Measurements from ENCODE around the gene STRIT1.
"Not testable (repeated sequence)": the region's sequence is repeated elsewhere in the genome, so short reads cannot be mapped to it uniquely, and the experiment has no call there.

The STRIT1 gene

DNA sequence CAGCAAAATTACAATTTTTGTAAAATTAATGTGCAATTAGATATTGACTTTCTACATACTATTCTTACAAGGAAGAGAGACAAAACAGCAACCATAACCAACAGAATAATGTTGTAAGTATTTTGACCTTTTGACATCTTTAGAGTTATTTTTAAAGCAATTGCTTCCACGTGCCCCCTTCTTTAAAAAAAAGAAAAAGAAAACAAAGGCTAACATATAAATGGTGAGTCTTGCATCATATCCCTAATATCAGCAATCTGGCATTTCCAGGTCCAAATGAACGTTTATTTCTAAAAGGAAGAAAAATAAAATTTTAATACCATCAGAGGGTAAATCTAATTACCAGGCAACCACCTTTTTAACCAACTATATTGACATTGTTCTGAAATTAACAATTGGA is 19.3 kb upstream of the STRIT1 start:
- no peak for DNase-seq

DNA sequence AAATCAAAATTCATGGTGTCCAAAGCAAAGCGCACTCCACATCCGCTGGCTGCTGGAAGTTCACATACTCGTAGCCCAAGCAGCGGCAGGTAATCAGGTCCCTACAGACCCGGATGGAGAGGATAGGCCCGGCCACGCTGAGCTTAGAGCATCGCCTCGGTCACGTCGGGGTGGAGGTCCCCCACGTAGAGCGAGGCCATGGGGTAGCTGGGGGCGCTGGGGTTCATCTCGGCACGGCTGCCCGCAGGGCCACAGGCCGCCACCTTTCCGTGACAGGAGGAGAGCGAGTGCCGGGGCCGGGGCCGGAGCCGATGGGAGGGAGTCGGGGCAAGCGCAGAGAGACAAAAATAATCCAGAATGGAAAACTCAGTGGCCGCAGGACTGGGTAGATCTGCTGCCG is 16.1 kb upstream of the STRIT1 start:
- no peak for DNase-seq

DNA sequence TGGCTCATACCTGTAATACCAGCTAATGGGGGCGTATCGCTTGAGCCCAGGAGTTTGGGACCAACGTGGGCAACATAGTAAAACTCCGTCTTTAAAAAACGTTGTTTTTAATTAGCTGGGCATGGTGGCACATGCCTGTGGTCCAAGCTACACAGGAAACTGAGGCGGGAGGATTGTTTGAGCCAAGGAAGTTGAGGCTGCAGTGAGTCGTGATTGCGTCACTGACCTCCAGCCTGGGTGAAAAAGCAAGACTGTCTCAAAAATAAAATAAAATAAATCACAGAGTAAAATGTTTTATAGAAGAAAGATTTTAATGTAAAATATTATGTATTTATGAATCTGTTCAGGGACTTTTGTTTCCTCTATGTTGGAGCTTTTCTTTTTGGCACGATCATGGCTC is 15.3 kb upstream of the STRIT1 start:
- DNase-seq, result no peak

DNA sequence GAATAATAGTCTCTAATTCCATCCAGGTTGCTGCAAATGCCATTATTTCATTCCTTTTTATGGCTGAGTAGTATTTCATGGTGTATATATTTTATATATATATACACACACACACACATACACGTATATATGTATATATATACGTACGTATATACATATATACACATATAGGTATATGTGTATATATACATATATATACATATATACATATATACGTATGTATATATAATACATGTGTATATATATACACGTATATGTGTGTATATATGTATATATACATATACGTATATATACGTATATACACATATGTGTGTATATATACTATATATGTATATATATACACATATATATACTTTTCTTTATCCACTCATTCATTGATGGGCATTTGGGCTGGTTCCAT is 13.7 kb upstream of the STRIT1 start:
- DNase-seq, result no peak

DNA sequence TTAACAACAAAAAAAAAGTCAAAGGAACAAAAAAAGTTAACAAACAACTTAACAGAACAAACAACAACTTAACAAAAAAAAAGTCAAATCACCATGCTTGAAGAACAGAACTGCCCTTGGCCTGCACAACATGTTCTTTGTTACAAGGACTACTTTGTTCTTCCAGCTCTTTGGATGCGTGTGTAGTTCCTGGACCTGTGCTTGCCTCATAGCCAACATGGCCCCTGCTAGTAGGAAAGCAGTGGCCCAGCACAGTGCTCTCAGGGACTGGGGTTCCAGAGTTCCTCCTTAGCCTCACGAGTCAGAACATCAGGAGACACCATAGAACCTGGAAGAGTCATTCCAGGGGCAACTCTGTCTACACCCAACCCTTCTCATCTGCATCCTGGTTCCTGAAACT is 10.9 kb upstream of the STRIT1 start:
- DNase-seq, result no peak

DNA sequence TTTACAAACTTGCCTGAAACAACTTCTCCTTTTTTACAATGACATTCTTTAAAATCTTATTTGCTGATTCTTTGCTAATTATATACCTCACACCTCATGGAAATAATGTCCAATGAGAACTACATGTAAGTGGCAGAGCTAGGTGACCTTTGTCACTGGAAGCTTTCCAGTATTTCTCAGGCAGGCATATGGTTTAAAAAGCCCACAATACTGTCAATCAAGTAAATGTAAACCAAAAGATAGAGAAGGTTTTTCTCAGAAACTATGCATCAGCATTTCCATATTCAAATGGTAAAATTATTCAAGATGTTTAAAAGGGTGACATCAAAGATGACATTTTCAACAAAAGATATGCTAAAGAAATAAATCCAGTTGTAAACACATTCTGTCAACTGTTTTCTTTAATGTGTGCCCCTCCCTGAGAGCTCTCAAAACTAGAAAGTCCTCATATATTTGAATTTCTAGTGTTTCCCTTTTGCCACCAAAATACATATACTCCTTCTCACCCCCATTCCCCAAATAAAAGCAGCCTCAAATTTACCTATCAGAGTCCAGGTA is 10.1 kb upstream of the STRIT1 start:
- DNase-seq, result no peak

DNA sequence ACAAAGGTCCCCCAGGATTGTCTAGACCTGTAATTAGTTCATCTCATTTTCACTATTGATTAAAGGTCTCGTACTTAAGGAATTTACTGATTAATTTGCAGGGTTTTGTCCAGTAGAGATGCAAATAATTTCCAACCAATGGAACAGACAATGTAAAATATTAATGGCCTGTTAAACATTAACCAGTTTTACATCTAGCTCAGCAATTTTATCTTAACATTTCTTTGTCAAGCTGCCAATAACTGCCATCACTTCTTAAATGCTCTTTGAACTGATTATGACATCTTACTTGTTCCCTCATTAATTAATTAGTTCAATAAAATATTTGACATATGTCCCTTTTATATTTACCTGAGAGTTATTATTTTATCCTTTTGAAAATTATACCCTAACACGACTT is 9.4 kb upstream of the STRIT1 start:
- DNase-seq, result no peak

DNA sequence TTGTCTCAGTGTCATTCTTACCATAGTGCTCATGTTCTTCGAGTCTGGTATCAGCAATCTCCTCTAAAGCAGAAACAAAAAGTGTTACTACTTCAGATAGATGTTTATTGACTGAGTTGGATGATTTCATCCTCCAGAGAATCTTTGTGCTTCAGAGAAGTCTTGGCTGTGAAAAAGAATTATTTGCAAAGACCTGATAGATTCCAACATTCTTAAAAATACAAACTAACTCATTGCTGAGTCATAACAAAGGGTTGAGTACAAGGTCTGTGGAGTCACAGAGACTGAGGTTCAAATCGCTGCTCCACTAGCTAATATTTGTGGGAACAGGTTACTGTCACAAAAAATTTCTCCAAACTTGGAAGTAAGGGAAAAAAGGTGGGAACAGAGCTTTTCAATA is 9.0 kb upstream of the STRIT1 start:
- DNase-seq, result no peak

DNA sequence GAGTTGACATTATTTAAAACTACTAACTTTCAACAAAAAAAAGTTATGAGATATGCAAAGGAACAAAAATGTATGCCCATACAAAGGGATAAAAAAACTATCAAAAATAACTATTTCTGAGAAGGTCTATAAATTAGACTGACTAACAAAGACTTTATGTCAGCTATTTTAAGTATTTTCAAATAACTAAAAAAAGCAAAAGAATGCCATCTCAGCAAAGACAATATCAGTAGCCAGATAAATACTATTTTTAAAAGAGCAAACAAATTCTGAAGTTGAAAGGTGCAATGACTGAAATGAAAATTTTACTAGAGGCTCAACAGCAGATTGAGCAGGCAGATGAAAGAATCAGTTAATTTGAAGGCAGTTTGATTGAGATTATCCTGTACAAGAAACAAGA is 3.6 kb upstream of the STRIT1 start:
- DNase-seq, result no peak

DNA sequence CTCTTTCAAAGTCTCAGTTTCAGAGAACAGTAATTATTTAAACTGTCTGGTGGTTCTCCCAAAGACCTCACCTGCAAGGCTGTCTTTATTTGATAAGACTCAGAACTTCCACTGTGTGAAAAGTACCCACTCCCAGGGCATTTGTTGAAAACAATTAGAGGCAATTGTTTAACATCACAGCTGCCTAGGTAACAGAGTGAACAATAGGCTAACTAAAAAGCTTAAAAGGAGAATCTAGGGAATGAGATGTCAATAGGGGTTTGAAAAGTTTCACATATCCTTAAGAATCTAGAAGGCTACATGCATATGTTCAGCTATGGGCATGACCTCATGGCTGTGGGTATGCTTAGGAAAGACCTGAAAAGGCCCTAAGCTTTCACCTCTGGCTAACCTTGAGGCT is 2.9 kb upstream of the STRIT1 start:
- no peak for DNase-seq

DNA sequence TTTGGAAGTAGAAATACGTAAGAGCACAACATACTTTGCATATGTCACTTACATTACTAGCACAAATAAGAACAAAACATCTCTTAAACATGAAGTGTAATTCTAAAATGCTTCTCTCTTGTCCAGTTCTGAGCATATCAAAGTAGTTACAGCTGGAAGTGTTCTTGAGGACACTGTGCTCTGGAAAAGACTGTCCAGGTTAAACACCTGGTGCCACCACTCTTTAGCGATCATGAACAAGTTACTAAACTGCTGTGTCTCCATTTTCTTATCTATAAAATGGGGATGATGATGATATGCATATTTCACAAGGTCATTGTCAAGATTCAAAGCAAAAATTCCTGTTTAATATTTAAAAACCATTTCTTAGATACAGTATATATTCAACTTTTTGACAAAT is 790 bp downstream of the STRIT1 start:
- no peak for DNase-seq

DNA sequence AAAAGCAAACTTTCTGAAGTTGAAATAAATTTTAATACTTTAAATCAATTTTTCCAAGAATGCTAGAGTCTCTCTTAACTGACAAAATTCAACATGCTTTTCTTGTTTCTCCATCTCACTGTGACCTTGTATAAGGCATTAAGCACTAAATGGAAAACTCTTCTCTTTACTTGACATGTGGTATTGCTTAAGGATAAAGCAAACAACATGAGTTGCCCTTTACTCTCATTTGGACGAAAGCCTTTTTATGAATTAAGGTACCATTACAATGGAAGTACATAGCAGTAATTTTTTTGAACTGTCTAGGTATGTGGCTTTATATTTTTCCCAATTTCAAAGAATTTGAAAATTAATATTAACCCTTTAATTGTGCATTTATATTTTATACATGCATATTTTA is 1.4 kb downstream of the STRIT1 start:
- no peak for DNase-seq

DNA sequence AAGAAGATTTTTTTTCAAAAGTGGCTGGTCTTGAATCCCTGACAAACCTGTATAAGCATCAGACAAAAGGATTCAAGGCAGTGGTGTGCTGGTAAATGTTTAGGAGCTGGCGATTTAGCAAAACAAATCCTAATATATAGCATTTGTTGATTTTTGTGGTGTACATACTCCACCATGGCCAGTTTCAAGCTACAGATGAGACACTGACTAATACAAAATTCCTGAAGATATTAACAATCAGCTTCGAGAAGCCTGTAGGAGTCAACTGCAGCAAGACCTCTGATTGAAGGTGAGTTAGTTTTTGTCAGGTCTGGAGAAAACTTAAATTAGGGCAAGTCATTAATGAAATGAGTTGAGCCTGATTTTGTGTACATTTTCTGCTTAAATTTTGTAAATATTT is 6.7 kb downstream of the STRIT1 start:
- no peak for DNase-seq

DNA sequence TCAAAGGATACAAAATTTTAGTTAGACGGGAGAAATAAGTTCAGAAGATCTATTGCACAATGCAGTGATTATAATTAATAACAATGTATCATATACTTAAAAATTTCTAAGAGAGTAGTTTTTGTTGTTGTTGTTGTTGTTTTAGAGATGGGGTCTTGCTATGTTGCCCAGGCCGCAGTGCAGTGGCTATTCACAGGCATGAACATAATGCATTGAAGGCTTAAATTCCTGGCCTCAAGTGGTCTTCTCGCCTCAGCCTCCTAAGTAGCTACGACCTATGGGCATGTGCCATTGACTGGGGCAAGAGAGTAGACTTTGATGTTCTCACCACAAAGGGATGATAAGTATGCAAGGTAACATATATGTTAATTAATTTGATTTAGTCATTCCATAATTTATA is 7.5 kb downstream of the STRIT1 start:
- DNase-seq, result no peak

DNA sequence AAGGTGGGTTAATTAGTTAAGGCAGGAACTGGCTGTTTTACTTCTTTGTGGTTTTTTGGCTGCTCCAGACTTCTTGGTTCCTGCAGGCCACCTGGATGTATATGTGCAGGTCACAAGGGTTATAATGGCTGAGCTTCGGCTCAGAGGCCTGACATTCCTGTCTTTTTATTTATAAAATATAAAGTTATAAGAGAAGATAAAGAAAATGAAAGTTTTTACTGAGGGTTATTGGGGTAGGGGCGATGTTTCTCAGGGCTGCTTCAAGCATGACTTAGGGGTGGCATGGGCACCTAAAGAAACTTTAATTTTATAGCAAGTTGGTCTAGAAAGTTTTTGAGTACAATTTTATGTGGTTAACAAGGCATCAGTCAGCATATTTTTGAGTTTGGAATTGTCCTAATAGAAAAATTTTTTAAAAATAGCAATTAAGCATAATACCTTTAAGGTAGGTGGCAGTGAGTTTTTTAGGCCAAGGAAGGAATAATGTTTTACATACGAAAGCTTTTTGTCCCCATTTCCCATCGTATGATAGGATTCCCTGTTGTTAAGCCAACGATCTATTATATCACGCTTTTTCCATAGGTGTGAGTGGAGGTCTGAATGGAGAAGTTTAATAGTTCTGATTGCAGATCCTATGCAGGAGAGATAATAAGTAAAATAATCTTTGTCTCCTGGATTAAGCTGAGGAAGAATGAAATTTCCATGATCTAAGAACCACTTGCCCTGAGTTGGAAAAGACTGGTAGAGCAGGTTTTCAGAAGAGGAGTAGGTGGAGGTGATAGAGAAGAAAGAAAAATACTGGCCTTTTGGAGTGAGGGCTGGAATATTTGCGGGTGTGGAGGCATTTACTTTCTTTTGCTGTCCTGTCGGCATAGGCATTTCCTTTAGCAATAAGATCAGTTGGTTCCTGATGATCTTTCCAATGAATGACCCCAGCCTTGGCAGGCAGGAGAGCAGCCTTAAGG is 10.1 kb downstream of the STRIT1 start:
- DNase-seq, result no peak

DNA sequence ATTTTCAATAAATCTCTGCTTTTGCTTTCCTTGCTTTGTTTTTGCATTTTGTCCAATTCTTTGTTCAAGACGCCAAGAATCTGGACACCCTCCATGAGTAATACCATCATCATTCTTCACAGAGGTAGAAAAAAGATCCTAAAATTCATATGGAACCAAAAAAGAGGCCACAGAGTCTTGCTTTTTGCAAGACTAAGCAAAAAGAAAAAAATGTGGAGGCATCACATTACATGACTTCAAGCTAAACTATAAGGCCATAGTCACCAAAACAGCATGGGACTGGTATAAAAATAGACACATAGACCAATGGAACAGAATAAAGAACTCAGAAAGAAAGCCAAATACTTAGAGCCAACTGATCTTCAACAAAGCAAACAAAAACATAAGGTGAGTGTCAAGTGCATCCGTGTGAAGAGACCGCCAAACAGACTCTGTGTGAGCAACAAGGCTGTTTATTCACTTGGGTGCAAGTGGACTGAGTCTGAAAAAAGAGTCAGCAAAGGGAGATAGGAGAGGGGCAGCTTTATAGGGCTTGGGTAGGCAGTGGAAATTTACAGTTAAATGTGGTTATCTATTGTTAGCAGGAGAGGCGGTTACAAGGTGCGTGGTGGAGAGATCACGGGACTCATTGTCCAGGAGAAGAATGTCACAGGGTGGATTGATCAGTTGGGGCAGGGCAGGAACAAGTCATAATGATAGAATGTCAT is 10.9 kb downstream of the STRIT1 start:
- no peak for DNase-seq

DNA sequence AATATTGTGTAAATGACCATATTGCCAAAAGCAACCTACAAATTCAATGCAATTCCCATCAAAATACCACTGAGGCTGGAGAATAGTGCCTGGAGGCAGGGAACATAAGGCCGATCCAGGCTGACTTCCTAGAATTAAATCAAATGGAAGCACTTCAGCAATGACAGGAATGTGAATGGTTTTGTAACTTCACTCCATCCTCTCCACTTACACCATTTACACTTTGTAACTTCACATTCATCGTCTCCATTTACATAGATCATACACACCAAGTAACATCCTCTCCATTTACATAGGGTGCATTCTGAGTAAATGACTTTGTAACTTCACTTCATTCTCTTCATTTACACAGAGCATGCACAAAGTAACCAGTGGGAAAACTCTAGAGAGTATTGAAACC is 11.6 kb downstream of the STRIT1 start:
- DNase-seq, result no peak

DNA sequence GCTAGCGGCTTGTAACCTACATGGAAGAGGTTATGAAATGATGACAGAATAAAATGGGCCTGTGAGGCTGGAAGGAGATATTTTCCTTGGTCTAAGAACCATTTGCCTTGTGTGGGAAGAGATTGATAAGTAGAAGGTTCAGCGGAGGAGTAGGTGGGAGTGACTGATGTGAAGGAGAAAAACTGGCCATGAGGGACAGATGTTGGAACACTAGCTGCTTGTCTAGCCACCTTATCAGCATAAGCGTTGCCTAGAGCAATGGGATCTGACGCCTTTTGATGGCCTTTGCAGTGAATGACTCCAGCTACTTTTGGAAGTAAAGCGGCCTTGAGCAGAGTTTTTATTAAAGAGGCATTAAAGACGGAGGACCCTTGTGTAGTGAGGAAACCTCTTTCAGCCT is 17.4 kb downstream of the STRIT1 start:
- not testable (repeated sequence) for DNase-seq

DNA sequence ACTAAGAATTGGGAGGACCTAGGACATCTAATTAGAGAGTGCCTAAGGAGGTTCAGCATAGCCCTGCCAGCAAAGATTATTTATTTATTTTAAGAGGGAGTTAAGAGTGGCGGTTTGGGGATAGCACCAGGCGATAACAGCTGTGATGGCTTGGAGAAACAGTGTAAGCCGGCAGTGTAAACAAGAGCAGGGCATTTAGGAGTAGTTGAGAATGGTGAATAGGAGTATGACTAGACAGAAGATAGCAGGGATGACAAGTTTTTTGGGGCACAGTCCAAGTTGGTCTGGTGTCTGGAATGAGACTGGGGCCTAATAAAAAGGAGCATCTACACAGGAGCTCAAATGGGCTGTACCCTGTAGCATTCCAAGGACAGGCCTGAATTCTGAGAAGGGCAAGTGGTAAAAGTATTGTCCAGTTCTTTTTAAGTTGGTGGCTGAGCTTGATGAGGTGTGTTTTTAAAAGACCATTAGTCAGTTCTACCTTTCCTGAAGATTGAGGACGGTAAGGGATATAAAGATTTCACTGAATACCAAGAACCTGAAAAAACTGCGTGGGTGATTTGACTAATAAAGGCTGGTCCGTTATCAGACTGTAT is 18.2 kb downstream of the STRIT1 start:
- DNase-seq, result not testable (repeated sequence)

DNA sequence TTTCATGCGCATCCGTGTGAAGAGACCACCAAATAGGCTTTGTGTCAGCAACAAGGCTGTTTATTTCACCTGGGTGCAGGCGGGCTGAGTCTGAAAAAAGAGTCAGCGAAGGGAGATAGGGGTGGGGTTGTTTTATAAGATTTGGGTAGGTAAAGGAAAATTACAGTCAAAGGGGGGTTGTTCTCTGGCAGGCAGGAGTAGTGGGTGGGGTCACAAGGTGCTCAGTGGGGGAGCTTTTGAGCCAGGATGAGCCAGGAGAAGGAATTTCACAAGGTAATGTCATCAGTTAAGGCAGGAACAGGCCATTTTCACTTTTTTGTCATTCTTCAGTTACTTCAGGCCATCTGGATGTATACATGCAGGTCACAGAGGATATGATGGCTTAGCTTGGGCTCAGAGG is 19.0 kb downstream of the STRIT1 start:
- DNase-seq, result not testable (repeated sequence)

DNA sequence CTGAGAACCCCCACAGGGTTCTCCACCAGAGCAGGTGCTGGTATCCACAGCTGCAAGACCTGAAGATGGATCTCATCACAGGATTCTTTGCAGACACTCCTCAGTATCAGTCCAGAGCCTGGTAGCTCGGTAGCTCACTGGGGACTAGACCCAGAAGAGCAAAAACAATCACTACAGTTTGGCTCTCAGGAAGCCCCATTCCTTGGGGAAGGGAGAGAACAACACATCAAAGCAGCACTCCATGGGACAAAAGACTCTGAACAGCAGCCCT is 22.2 kb downstream of the STRIT1 start:
- DNase-seq, result no peak

DNA sequence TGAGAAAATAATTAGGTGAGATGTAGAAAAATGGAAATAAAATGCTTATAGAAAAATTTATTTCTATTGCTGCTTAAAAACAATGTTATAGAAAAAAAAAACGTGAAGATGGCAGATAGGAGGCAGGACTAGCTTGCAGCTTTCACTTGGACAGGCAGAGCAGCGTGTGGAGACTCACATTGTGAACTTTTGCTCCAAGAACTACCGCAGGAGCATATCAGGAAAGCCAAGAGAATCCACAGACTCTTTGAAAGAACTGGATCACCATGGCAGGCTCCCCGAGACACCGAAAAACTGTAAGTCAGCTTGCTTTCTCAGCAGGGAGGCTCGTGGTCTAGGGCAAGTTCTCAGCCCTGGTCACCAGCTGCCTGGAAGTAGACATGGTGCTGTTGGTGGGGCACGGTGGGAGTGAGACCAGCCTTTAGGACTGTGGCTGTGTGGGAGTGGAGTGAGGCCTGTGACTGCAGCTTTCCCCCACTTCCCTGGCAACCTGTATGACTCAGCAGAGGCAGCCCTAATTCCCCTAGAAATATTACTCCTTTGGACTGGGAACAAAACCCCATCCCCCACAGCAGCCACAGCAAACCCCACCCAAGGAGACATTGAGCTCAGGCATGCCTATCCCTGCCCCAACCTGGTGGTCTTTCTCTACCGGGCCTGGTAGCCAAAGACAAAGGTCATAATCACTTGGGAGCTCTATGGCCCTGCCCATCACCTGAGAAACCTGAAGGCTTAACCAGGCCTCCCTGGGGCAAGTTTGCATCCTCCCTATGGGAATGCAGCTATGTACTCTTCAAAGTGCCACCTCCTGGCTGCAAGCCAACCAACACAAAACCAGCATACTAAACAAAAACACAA is 22.8 kb downstream of the STRIT1 start:
- DNase-seq, result no peak

DNA sequence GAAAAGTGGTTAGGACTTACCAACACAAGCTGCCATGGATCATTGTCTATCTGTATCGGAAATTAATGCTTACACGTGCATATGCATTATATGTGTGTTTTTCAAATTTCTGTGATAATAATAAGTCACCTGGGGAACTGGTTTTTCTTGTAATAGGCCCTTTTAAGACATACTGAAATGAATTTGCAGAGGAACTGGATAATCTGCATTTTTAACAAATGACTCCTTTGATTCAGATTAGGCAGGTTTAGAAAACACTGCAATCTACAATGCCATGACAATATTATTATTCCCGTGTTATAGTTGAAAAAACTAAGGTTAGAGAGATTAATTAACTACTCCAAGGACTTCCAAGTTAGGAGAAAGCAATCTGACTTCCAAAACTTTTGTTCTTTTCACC is 23.4 kb downstream of the STRIT1 start:
- no peak for DNase-seq

All from NCI-H1092 treated with DMSO at 0.1 percent for 48 hours (cell line).